ENCODE measurements around the gene AGBL1.

The AGBL1 gene

DNA sequence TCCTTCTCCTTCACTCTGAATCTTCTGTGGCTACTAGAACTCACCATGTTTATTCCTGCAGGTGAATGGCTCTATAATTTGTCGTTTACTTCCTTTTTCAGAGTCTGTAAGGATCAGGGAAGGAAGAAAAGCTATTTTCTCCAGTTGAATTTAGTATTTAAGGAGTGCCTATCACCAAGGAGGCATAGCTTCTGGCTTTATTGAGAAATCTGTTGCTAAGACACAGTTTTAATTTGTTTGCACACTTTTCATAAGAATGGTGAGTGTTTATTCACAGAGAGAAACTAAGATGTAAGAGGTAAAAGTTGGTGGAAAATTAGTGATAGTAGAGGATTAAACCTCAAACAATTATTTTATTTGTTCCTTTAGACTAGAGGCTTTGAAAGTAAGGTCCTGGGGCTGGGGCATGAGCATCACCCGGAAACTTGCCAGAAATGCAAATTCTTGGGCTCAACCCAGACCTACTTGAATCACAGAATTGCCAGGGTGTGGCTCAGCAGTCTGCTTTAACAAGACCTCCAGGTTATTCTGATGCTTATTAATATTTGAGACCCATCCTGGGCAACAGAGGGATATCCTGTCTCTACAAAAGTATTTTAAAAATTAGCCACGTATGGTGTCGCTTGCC lies 461.3 kb downstream of the AGBL1 start:
- TF ChIP-seq CTCF (IDR thresholded peaks at IDR 0.05; ENCODE audit: extremely low read depth, missing control alignments) = no peak
- DNase-seq (ENCODE audit: low spot score) = no peak

DNA sequence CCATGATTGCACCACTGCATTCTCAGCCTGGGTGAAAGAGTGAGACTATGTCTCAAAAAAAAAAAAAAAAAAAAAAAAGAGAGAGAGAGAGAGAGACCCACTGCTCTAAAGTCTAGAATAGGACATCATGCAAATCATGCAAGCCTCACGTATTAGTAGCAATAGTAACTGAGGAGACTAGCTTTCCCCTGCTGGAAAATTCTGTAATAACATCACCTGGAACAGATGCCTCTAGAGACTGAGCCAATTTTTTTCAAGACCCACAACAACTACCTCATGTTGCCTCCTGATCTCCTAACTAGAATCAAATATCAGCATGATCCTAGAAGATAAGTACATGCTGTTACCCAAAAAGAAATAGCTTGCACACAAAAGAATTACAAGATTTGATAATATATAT lies 461.9 kb downstream of the AGBL1 start:
- DNase-seq (ENCODE audit: low spot score) = no peak
- TF ChIP-seq CTCF (IDR thresholded peaks at IDR 0.05; ENCODE audit: extremely low read depth, missing control alignments) = no peak

GRCh38 chr15:86550075-86550474 lies 470.4 kb downstream of the AGBL1 start:
- no peak for TF ChIP-seq CTCF (IDR thresholded peaks at IDR 0.05; ENCODE audit: extremely low read depth, missing control alignments)
- DNase-seq (ENCODE audit: low spot score) = no peak

- no peak for TF ChIP-seq CTCF (IDR thresholded peaks at IDR 0.05; ENCODE audit: extremely low read depth, missing control alignments)
- no peak for DNase-seq (ENCODE audit: low spot score)
These were observed 473.4 kb downstream of the AGBL1 start for GRCh38 chr15:86553108-86553507.

- TF ChIP-seq CTCF (IDR thresholded peaks at IDR 0.05; ENCODE audit: extremely low read depth, missing control alignments) = no peak
- DNase-seq (ENCODE audit: low spot score) = no peak
These were observed 475.4 kb downstream of the AGBL1 start for GRCh38 chr15:86555098-86555497.

- TF ChIP-seq CTCF (IDR thresholded peaks at IDR 0.05; ENCODE audit: extremely low read depth, missing control alignments) = no peak
- no peak for DNase-seq (ENCODE audit: low spot score)
These were observed 476.3 kb downstream of the AGBL1 start for GRCh38 chr15:86555939-86556338.

GRCh38 chr15:86556396-86557017 lies 476.8 kb downstream of the AGBL1 start:
- no peak for TF ChIP-seq CTCF (IDR thresholded peaks at IDR 0.05; ENCODE audit: extremely low read depth, missing control alignments)
- no peak for DNase-seq (ENCODE audit: low spot score)

Data from GM20000 (cell line).